WI38 (cell line): ENCODE data around the gene ROR1.

Experiments
- H3K4me3 ChIP-seq: 2 replicates; pipeline ENCODE4 v1.5.1; 2011; ENCODE audit warnings: low read depth, mild to moderate bottlenecking, control low read depth, low read length
- CTCF ChIP-seq: IDR thresholded peaks from 2 replicates; pipeline ENCODE4 v1.5.1; 2012; ENCODE audit warnings: low read depth, mild to moderate bottlenecking, control low read depth, low read length

ROR1 gene

GRCh38 chr1:63747445-63747844 is 26.4 kb upstream of the ROR1 start:
- TF ChIP-seq CTCF: no peak
- H3K4me3 ChIP-seq: no peak overlapping the region

- TF ChIP-seq CTCF: no peak
- H3K4me3 ChIP-seq: no peak overlapping the region
These were observed 25.7 kb upstream of the ROR1 start for GRCh38 chr1:63748046-63748580.

GRCh38 chr1:63748641-63749040 is 25.2 kb upstream of the ROR1 start:
- TF ChIP-seq CTCF: no peak
- no peak overlapping the region for H3K4me3 ChIP-seq

- TF ChIP-seq CTCF: no peak
- no peak overlapping the region for H3K4me3 ChIP-seq
These were observed 23.1 kb upstream of the ROR1 start for GRCh38 chr1:63750721-63751120.

GRCh38 chr1:63752176-63752575 is 21.6 kb upstream of the ROR1 start:
- H3K4me3 ChIP-seq: no peak overlapping the region
- no peak for TF ChIP-seq CTCF

- H3K4me3 ChIP-seq: no peak overlapping the region
- no peak for TF ChIP-seq CTCF
These were observed 20.2 kb upstream of the ROR1 start for GRCh38 chr1:63753591-63753990.

GRCh38 chr1:63756839-63757238 is 17.0 kb upstream of the ROR1 start:
- H3K4me3 ChIP-seq: no peak overlapping the region
- TF ChIP-seq CTCF: no peak
